ENCODE measurements around the gene OR6N2. TPM values are rescaled to one million over a fixed set of nuclear protein-coding genes. Genes with fewer than 3 reads are reported as not detected.

OR6N2 gene
- total and polyA plus RNA-seq, 12 donors: not detected

GRCh38 chr1:158799689-158800088, 18.7 kb upstream of the OR6N2 start:
- Histone ChIP-seq H3K4me1 (peaks cover 0 to 35% (median 0%) of the 10 kb centered on the region in 9 donors), H3K36me3 (no peaks in the 10 kb centered on the region), H3K27me3 (peaks cover 0 to 23% (median 0%) of the 10 kb centered on the region in 7 donors), H3K4me3 (no peak overlapping the region), H3K27ac (peak overlapping the region in 1 of 10 donors; percentile 81), H3K9me3 (no peaks in the 10 kb centered on the region)
- DNase-seq (no peak), ATAC-seq (no peak)
- 78 to 81% methylated on average over 4 of the region's 4 CpGs for WGBS, 2 donors
- intact Hi-C loops (cut with DNase I): no loop called here
- no peak for TF ChIP-seq CTCF (IDR thresholded peaks at IDR 0.05)

GRCh38 chr1:158798531-158798930, 17.5 kb upstream of the OR6N2 start:
- ATAC-seq (no peak), DNase-seq (no peak)
- peak in 3 of 9 donors; percentile 7 to 29 (median 14) for TF ChIP-seq CTCF (IDR thresholded peaks at IDR 0.05)
- Histone ChIP-seq H3K4me3 (no peak overlapping the region), H3K36me3 (no peaks in the 10 kb centered on the region), H3K9me3 (no peaks in the 10 kb centered on the region), H3K27ac (no peak overlapping the region), H3K27me3 (peaks cover 0 to 21% (median 0%) of the 10 kb centered on the region in 7 donors), H3K4me1 (peaks cover 0 to 28% (median 0%) of the 10 kb centered on the region in 9 donors)
- intact Hi-C loops (cut with DNase I): no loop called here
- WGBS, 2 donors: 73 to 80% methylated on average over 3 of the region's 3 CpGs

GRCh38 chr1:158794247-158794646, 13.2 kb upstream of the OR6N2 start:
- Histone ChIP-seq H3K4me1 (peaks cover 0 to 5% (median 0%) of the 10 kb centered on the region in 9 donors), H3K4me3 (no peak overlapping the region), H3K9me3 (peaks cover 0 to 14% (median 0%) of the 10 kb centered on the region in 11 donors), H3K27ac (no peak overlapping the region), H3K36me3 (no peaks in the 10 kb centered on the region), H3K27me3 (peaks cover 0 to 13% (median 0%) of the 10 kb centered on the region in 7 donors)
- DNase-seq (no peak), ATAC-seq (no peak)
- no peak for TF ChIP-seq CTCF (IDR thresholded peaks at IDR 0.05)
- intact Hi-C loops (cut with DNase I): no loop called here
- WGBS, 2 donors: 63 to 64% methylated on average over 6 of the region's 6 CpGs

- 71 to 78% methylated on average over 2 of the region's 2 CpGs for WGBS, 2 donors
- no peak for ATAC-seq
- no peak for DNase-seq
- peaks cover 0 to 2% (median 0%) of the 10 kb centered on the region in 9 donors for H3K4me1 ChIP-seq
- H3K27me3 ChIP-seq: peaks cover 0 to 10% (median 0%) of the 10 kb centered on the region in 7 donors
- no peaks in the 10 kb centered on the region for H3K36me3 ChIP-seq
- H3K27ac ChIP-seq: no peak overlapping the region
- peak in 2 of 9 donors; percentile 10 to 39 for TF ChIP-seq CTCF (IDR thresholded peaks at IDR 0.05)
- H3K9me3 ChIP-seq: peaks cover 0 to 18% (median 0%) of the 10 kb centered on the region in 11 donors
- H3K4me3 ChIP-seq: no peak overlapping the region
- intact Hi-C loops (cut with DNase I): no loop called here
These were observed 12.6 kb upstream of the OR6N2 start for GRCh38 chr1:158793604-158794003.
